ENCODE data around the gene FLRT1.

DNA sequence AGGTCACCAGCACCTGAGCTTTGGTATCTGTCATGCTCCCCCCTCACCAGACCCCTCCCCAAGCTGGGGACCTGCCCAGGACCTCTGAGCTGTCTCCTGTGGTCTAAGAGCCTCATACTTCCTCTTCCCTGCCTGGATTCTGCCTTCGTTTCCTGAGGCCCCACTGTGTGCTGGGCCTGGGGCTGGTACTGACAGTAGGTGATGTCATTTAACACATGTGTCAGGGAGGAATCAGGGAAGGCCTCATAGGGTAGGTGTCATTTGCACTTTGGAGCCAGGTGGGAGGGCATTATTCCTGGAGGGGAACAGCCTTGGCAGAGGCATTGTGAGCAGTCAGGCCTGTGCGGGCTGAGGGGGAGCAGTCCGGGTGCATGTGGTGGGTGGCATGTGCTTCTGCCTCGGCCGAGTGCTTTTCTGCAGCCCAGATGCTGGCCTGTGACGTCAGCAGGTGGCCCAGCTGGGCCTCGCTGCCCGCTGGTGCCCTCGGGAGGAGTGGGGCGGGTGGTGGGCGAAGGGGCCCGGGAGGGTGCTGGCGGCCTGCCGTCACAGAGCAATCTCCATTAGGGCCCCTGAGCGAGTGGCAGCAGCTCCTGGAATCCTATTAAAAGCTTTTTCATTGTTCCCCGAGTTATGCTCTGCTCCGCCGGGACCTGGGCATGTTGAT is 9.1 kb downstream of the FLRT1 start:
- TF ChIP-seq, protein P1, sequence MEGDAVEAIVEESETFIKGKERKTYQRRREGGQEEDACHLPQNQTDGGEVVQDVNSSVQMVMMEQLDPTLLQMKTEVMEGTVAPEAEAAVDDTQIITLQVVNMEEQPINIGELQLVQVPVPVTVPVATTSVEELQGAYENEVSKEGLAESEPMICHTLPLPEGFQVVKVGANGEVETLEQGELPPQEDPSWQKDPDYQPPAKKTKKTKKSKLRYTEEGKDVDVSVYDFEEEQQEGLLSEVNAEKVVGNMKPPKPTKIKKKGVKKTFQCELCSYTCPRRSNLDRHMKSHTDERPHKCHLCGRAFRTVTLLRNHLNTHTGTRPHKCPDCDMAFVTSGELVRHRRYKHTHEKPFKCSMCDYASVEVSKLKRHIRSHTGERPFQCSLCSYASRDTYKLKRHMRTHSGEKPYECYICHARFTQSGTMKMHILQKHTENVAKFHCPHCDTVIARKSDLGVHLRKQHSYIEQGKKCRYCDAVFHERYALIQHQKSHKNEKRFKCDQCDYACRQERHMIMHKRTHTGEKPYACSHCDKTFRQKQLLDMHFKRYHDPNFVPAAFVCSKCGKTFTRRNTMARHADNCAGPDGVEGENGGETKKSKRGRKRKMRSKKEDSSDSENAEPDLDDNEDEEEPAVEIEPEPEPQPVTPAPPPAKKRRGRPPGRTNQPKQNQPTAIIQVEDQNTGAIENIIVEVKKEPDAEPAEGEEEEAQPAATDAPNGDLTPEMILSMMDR (IDR thresholded peaks at IDR 0.05; ENCODE audit: insufficient read depth, low read length, poor library complexity, severe bottlenecking), result no peak
- TF ChIP-seq EZH2phosphoT487 (conservative IDR thresholded peaks at IDR 0.05; ENCODE audit: low read length), result no peak

Measured in SU-DHL-6 (cell line).